ENCODE results near the gene PCNT. TPM values are rescaled to one million over a fixed set of nuclear protein-coding genes. Genes with fewer than 3 reads are reported as not detected.

Gene PCNT
- total and polyA plus RNA-seq, 9 of the 15 experiments (the other 6 are each of a cell fraction or from before 2014, with no cell fraction given): 9.1 to 53.5 (median 31.3) TPM

GRCh38 chr21:46455575-46456385, 131.8 kb downstream of the PCNT start (continued):
- peak; percentile 58; the same call in 1 of the 2 replicates for TF ChIP-seq ZNF280B (CRISPR knock-in tag; IDR thresholded peaks at IDR 0.05)
- peak; percentile 71; the same call in 1 of the 2 replicates for TF ChIP-seq CREM (IDR thresholded peaks at IDR 0.05; ENCODE audit: low read depth)
- TF ChIP-seq CBX3 (IDR thresholded peaks at IDR 0.05; ENCODE audit: borderline replicate concordance in 1 of 2, low read length in 2 of 2): 0 out of 3 replicates have a peak, but pooled peaks of 1 of the 2 experiments have one; percentile 60
- TF ChIP-seq LCOR (CRISPR knock-in tag; IDR thresholded peaks at IDR 0.05): peak; percentile 90
- 0 out of 2 replicates have a peak, but pooled peaks have one; percentile 49 for TF ChIP-seq TEAD2 (tag; IDR thresholded peaks at IDR 0.05)
- TF ChIP-seq E2F4 (CRISPR knock-in tag; IDR thresholded peaks at IDR 0.05; ENCODE audit: low read depth): no peak
- 0 out of 2 replicates have a peak, but pooled peaks have one; percentile 19 for TF ChIP-seq MTA1 (IDR thresholded peaks at IDR 0.05; ENCODE audit: borderline replicate concordance)
- no peak for TF ChIP-seq RBM14 (IDR thresholded peaks at IDR 0.05; ENCODE audit: borderline replicate concordance, insufficient read depth, low read depth, low read length)
- TF ChIP-seq NBN (IDR thresholded peaks at IDR 0.05; ENCODE audit: low read depth): peak; percentile 48; the same call in 1 of the 2 replicates
- TF ChIP-seq E2F5 (CRISPR knock-in tag; IDR thresholded peaks at IDR 0.05): 0 out of 2 replicates have a peak, but pooled peaks have one; percentile 58
- TF ChIP-seq ZNF395 (CRISPR knock-in tag; IDR thresholded peaks at IDR 0.05): peak; percentile 69; the same call in 1 of the 2 replicates
- TF ChIP-seq ZBTB11 (CRISPR knock-in tag; IDR thresholded peaks at IDR 0.05): peak in 1 of 3 experiments; percentile 65; a peak in 1 of 6 replicates
- peak; percentile 46; the same call in 1 of the 2 replicates for TF ChIP-seq VEZF1 (CRISPR knock-in tag; IDR thresholded peaks at IDR 0.05)
- TF ChIP-seq ZBTB17 (CRISPR knock-in tag; IDR thresholded peaks at IDR 0.05): peak; percentile 92
